Activated naive CD4-positive, alpha-beta T cell (primary cell): ENCODE results near the gene AP1B1.

Experiments
- DNase-seq, 4 experiments: peaks; one replicate each; lab custom pipeline; 2025; lab: John Stamatoyannopoulos, UW

AP1B1 gene

DNA sequence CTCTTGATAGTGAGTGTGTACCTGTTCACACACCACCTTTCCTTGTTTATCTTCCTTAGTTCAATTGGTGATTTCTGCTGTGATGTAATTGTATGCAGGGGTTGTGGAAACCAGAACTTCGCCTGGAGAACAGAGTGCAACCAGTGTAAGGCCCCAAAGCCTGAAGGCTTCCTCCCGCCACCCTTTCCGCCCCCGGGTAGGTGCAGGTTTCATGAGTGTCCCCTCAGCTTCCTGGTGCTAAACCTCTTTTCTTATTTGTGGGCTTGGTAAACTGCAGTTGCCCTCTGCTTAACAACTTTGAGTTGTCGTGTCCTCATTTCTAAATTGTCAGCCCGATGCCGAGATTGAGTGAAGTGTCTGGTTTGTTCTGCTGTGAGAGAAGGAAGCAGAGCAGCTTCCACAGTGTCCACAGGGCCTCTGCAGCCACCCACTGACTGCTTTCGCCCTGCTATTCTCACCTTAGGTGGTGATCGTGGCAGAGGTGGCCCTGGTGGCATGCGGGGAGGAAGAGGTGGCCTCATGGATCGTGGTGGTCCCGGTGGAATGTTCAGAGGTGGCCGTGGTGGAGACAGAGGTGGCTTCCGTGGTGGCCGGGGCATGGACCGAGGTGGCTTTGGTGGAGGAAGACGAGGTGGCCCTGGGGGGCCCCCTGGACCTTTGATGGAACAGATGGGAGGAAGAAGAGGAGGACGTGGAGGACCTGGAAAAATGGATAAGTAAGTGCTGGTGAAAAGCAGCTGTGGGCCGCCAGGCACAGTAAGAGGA, 89.1 kb downstream of the AP1B1 start:
- DNase-seq = no peak

DNA sequence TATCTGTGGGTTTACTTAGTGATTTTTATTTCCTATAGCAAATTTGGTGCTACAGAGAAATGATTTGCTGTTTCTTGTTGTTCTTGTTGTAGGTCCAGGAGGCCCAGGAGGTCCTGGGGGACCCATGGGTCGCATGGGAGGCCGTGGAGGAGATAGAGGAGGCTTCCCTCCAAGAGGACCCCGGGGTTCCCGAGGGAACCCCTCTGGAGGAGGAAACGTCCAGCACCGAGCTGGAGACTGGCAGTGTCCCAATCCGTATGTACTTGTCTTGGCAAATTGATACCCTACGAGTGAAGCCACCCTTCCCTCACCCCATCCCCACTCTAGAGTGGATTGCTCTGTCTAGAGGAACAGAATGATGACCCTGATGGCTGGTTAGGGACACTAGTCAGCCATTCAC, 89.7 kb downstream of the AP1B1 start:
- no peak for DNase-seq

DNA sequence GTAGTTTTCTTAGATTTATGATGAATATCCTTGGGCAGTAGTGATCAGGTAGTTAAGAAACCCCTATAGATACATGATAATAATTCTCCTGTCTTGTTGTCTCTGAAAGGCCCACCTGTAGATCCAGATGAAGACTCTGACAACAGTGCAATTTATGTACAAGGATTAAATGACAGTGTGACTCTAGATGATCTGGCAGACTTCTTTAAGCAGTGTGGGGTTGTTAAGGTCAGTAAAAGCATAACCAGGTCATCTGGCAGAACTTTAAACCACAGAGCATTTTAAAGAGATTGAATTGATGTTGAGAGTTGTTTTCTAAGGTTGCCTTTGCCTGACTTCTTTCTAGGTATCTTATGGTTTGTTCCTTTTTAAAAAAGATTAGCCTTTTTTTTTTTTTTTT, 96.0 kb downstream of the AP1B1 start:
- no peak for DNase-seq

DNA sequence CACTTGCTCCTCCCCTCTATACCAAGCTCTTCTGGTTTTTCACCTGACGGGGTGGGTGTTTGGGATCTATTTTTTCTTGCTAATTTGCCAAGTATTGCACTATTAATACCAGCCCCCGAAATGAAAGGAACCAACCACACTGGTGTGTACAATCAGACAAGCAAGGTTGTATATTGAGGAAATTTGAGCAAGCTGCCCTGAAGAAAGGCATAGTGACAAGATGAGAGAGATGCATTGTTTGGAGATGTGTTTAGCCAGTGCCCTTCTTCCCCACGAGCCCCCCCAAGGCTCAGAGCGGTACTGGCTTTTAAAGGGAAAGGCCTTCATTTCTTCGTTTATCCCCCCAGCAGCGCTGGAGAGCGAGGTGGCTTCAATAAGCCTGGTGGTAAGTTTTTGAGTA, 97.2 kb downstream of the AP1B1 start:
- DNase-seq = no peak

DNA sequence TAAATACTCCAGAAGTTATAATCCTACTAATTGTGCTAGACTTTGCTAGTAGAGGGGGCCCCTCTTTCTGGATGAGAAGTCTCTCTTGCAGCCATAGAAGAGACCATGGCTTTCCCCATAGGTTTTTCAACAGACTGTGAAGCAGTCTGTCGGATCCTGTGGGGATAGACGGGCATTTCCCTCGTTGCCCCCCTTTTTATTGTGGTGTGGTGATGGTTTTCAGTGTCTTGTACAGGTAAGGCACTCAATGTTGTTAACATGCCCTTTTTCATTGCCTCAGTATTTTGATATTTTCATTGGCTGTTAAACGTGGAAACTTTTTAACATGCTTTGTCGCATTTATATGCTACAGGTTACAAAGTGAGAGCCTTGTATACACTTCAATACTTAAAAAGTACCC, 98.3 kb downstream of the AP1B1 start:
- no peak for DNase-seq

DNA sequence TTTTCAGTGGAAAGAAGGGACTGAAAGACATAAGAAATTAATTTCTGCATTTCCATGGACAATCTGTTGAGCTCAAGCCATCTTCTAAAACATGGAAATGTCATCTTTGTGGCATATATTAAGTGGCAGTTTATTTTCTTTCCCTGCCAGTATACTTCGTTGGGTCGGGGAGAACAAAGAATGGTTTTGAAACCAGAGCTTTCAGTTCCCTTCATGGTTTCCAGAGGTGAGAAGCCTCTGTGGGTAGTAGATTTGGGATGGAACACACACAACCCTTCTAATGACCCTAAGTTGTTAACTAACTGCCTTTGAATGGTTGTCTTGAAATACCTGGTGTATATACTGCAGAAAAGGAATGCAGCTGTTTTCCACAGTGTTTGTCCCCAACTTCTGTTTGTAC, 99.5 kb downstream of the AP1B1 start:
- DNase-seq = no peak

DNA sequence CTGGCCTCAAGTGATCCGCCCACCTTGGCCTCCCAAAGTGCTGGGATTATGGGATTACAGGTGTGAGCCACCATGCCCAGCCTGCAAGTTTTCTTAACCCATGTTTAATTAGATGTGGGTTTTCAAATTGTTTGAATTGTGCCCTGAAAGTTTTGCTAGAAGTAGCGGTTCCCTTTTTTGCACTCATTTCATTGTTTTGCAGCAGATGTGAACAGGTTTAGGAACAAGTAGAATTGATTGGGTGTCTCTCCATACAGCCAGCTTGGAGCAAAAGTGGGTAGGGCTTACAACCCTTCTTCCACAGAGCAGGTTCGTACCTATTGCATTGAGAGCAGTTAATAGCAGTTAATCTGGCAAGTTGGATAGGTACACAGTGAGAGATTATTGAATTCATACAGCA, 104.2 kb downstream of the AP1B1 start:
- no peak for DNase-seq

DNA sequence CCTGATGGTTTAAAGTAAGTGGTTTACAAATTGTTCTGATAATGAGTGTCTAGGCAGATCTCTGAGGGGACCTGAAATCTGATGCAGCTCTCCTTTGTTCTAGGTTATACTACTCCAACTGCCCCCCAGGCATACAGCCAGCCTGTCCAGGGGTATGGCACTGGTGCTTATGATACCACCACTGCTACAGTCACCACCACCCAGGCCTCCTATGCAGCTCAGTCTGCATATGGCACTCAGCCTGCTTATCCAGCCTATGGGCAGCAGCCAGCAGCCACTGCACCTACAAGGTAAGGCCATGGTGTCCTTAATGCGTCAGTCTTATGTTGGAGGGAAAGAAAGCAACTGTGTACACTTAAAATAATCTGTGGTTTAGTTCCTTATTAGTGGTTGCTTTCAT, 110.4 kb downstream of the AP1B1 start:
- no peak for DNase-seq
